Measurements from ENCODE around the gene EPN2.

Gene EPN2

GRCh38 chr17:19318611-19319010, 81.4 kb downstream of the EPN2 start:
- DNase-seq, result peak in 2 of 42 donors; percentile 5 to 9
- intact Hi-C loops (cut with DNase I), result no loop called here

GRCh38 chr17:19319771-19320505, 82.8 kb downstream of the EPN2 start:
- intact Hi-C loops (cut with DNase I), result no loop called here
- peak in 3 of 42 donors; percentile 2 to 30 (median 8) for DNase-seq

GRCh38 chr17:19320876-19321275, 83.7 kb downstream of the EPN2 start:
- DNase-seq, result peak in 2 of 42 donors; percentile 5 to 8
- intact Hi-C loops (cut with DNase I), result no loop called here

- DNase-seq, result peak in 4 of 42 donors; percentile 3 to 35 (median 8)
- intact Hi-C loops (cut with DNase I), result no loop called here
Measured at GRCh38 chr17:19321481-19322128, 84.4 kb downstream of the EPN2 start.

- intact Hi-C loops (cut with DNase I), result no loop called here
- peak in 3 of 42 donors; percentile 0 to 28 (median 4) for DNase-seq
Measured at GRCh38 chr17:19322129-19322505, 85.0 kb downstream of the EPN2 start.

- DNase-seq, result peak in 3 of 42 donors; percentile 2 to 32 (median 8)
- intact Hi-C loops (cut with DNase I), result no loop called here
Measured at GRCh38 chr17:19322861-19323260, 85.7 kb downstream of the EPN2 start.

- intact Hi-C loops (cut with DNase I), result no loop called here
- no peak for DNase-seq
Measured at GRCh38 chr17:19325542-19325941, 88.4 kb downstream of the EPN2 start.

GRCh38 chr17:19327031-19327783, 90.0 kb downstream of the EPN2 start:
- DNase-seq, result peak in 6 of 42 donors; percentile 2 to 27 (median 10)
- intact Hi-C loops (cut with DNase I), result no loop called here

- intact Hi-C loops (cut with DNase I), result no loop called here
- peak in 6 of 42 donors; percentile 4 to 28 (median 13) for DNase-seq
Measured at GRCh38 chr17:19328441-19329061, 91.4 kb downstream of the EPN2 start.

- intact Hi-C loops (cut with DNase I), result no loop called here
- peak in 2 of 42 donors; percentile 7 to 17 for DNase-seq
Measured at GRCh38 chr17:19329136-19329535, 92.0 kb downstream of the EPN2 start.

- peak in 3 of 42 donors; percentile 3 to 25 (median 10) for DNase-seq
- intact Hi-C loops (cut with DNase I), result no loop called here
Measured at GRCh38 chr17:19329839-19330238, 92.7 kb downstream of the EPN2 start.

- DNase-seq, result peak in 3 of 42 donors; percentile 1 to 5 (median 4)
- intact Hi-C loops (cut with DNase I), result no loop called here
Measured at GRCh38 chr17:19330271-19330670, 93.1 kb downstream of the EPN2 start.

- intact Hi-C loops (cut with DNase I), result no loop called here
- peak in 3 of 42 donors; percentile 6 to 35 (median 27) for DNase-seq
Measured at GRCh38 chr17:19331134-19331533, 94.0 kb downstream of the EPN2 start.

GRCh38 chr17:19331543-19332245, 94.5 kb downstream of the EPN2 start:
- peak in 4 of 42 donors; percentile 3 to 34 (median 17) for DNase-seq
- intact Hi-C loops (cut with DNase I), result no loop called here

- intact Hi-C loops (cut with DNase I), result no loop called here
- peak in 4 of 42 donors; percentile 6 to 41 (median 8) for DNase-seq
Measured at GRCh38 chr17:19332371-19333131, 95.4 kb downstream of the EPN2 start.

GRCh38 chr17:19333132-19333440, 95.9 kb downstream of the EPN2 start:
- peak in 3 of 42 donors; percentile 3 to 24 (median 11) for DNase-seq
- intact Hi-C loops (cut with DNase I), result no loop called here

GRCh38 chr17:19333736-19334290, 96.6 kb downstream of the EPN2 start:
- intact Hi-C loops (cut with DNase I), result no loop called here
- DNase-seq, result peak in 4 of 42 donors; percentile 6 to 27 (median 12)

GRCh38 chr17:19334331-19334730, 97.2 kb downstream of the EPN2 start:
- intact Hi-C loops (cut with DNase I), result no loop called here

More at GRCh38 chr17:19334331-19334730, 97.2 kb downstream of the EPN2 start:
- DNase-seq, result peak in 1 of 42 donors; percentile 3
